GM12878 (cell line): ENCODE results near the gene TAPBPL. TPM values are rescaled to one million over a fixed set of nuclear protein-coding genes. Genes with fewer than 3 reads are reported as not detected.
A peak's percentile ranks its signal among the peaks of the same experiment; 100 is the strongest.

ENCODE experiments used
- IKZF2 ChIP-seq, 2 experiments: fragments of 450-650 bp; IDR thresholded peaks; 2 replicates each; pipeline ENCODE4 v1.6.1; 2017; ENCODE audit warnings: mild to moderate bottlenecking in 2 of 2, moderate library complexity in 2 of 2
- IRF4 ChIP-seq: IDR thresholded peaks from 2 replicates; pipeline ENCODE4 v1.6.1; 2011; ENCODE audit warnings: low read depth, low read length
- MAX ChIP-seq: IDR thresholded peaks from 2 replicates; pipeline ENCODE4 v1.6.1; 2012; ENCODE audit warnings: low read depth, low read length, improper control_type of control experiment
- NKRF ChIP-seq: fragments of 450-650 bp; conservative IDR thresholded peaks from 2 replicates; pipeline ENCODE4 v1.6.1; 2017; ENCODE audit warnings: mild to moderate bottlenecking, moderate library complexity
- NR2C2 ChIP-seq: IDR thresholded peaks from 2 replicates; pipeline ENCODE4 v1.6.1; 2011; ENCODE audit warnings: borderline replicate concordance, low read depth; ENCODE audit not compliant: control insufficient read depth, insufficient read length
- NR2F1 ChIP-seq: fragments of 450-650 bp; conservative IDR thresholded peaks from 2 replicates; pipeline ENCODE4 v1.6.1; 2017; ENCODE audit warnings: mild to moderate bottlenecking
- RAD51 ChIP-seq: fragments of 450-650 bp; IDR thresholded peaks from 2 replicates; pipeline ENCODE4 v1.6.1; 2016; ENCODE audit warnings: moderate library complexity, mild to moderate bottlenecking, inconsistent platforms
- RBBP5 ChIP-seq: fragments of 200-600 bp; sonication (generic); conservative IDR thresholded peaks from 2 replicates; pipeline ENCODE4 v1.6.1; 2016
- SREBF1 ChIP-seq: IDR thresholded peaks from 2 replicates; pipeline ENCODE4 v1.6.1; 2012; ENCODE audit warnings: mild to moderate bottlenecking, low read length
- YY1 ChIP-seq: IDR thresholded peaks from 2 replicates; pipeline ENCODE4 v1.6.1; 2011; ENCODE audit warnings: low read depth, mild to moderate bottlenecking, low read length
- ZSCAN29 ChIP-seq: fragments of 450-650 bp; IDR thresholded peaks from 2 replicates; pipeline ENCODE4 v1.6.1; 2017; ENCODE audit warnings: mild to moderate bottlenecking, moderate library complexity
- polyA plus RNA-seq, 11 experiments: library from polyadenylated mRNA; depleted of rRNA in 4 of 11; unstranded in 6 of 11; stranded (reverse) in 5 of 11; fragments of >200 nt; fragmentation: Nextera tagmentation in 4 of 11; fragmentation: Illumina TruSeq in 1 of 11; extraction: Ambion mirVana in 4 of 11; extraction: Trizol in 1 of 11; gene quantifications; 1 replicate in 1 of 11; 2 replicates in 10 of 11; pipeline versions ENCODE4 v1.2.1 to v1.2.3, GENCODE V29; 2011 to 2016; ENCODE audit warnings: inconsistent platforms in 2 of 11, missing spikeins in 2 of 11, low read depth in 1 of 11
- total RNA-seq, 4 experiments: library from RNA; depleted of rRNA in 3 of 4; stranded (reverse); fragments of >200 nt in 3 of 4; fragmentation: Illumina TruSeq in 1 of 4; extraction: Trizol in 1 of 4; gene quantifications; 2 replicates each; pipeline versions ENCODE4 v1.2.1 to v1.2.3, GENCODE V29; 2013 to 2021

The TAPBPL gene
- total and polyA plus RNA-seq, 10 of the 15 experiments (the other 5 are each of a cell fraction or from before 2014, with no cell fraction given) = 12.4 to 45.0 (median 29.9) TPM

- TF ChIP-seq NKRF (no peak), RBBP5 (no peak), IKZF2 (IDR thresholded peaks at IDR 0.05) (peak; percentile 17 to 60; a peak in 2 of 4 replicates), SREBF1 (no peak), RAD51 (no peak), NR2C2 (no peak), NR2F1 (no peak), IRF4 (no peak), YY1 (peak; percentile 66; the same call in 1 of the 2 replicates), ZSCAN29 (no peak), MAX (no peak)
Observed at GRCh38 chr12:6465467-6466183, 13.8 kb downstream of the TAPBPL start (continued).
